ENCODE results near the gene KRTAP19-4.
A peak's percentile ranks its signal among the peaks of the same experiment; 100 is the strongest.

DNA sequence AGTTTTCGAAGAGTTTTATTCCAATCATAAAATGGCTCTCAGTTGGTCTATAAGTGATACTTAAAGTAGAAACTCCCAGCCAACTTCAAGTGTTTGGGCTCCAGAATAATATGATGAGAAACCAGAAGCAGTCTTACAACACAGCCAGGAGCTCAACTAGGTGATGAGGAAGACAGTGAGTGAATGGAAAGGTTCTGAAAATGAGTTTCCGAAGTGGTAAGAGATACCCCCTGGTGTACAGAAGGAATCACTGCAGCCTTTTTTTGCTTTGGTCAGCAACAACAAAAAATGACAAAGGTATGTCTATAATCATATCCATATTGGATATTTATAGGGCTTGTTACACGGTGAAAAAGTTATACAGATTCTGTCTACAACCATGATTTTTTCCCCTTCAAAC is 33.3 kb downstream of the KRTAP19-4 start:
- TF ChIP-seq, protein P1, sequence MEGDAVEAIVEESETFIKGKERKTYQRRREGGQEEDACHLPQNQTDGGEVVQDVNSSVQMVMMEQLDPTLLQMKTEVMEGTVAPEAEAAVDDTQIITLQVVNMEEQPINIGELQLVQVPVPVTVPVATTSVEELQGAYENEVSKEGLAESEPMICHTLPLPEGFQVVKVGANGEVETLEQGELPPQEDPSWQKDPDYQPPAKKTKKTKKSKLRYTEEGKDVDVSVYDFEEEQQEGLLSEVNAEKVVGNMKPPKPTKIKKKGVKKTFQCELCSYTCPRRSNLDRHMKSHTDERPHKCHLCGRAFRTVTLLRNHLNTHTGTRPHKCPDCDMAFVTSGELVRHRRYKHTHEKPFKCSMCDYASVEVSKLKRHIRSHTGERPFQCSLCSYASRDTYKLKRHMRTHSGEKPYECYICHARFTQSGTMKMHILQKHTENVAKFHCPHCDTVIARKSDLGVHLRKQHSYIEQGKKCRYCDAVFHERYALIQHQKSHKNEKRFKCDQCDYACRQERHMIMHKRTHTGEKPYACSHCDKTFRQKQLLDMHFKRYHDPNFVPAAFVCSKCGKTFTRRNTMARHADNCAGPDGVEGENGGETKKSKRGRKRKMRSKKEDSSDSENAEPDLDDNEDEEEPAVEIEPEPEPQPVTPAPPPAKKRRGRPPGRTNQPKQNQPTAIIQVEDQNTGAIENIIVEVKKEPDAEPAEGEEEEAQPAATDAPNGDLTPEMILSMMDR (IDR thresholded peaks at IDR 0.05; ENCODE audit: insufficient read depth, low read length, poor library complexity, severe bottlenecking), result peak; percentile 39
- TF ChIP-seq EZH2phosphoT487 (conservative IDR thresholded peaks at IDR 0.05; ENCODE audit: low read length), result no peak

All from SU-DHL-6 (cell line).